ENCODE data around the gene DMWD.

The DMWD gene

GRCh38 chr19:45782162-45782691 lies 10.4 kb downstream of the DMWD start, which contains the start of gene DMPK:
DMPK (minus strand) TSS chr19:45782490; CDS start chr19:45782352, 138 bp downstream.
- DNase-seq (ENCODE audit: low spot score), result no peak
- in situ Hi-C loops (cut with MboI; ENCODE audit: low pct_unique_long_range_greater_than_20kb, low sequenced_read_pairs, unreplicated experiment), result no loop called here
- no peak for TF ChIP-seq CTCF (IDR thresholded peaks at IDR 0.05; ENCODE audit: extremely low read depth, insufficient read depth, missing control alignments)

- no peak for DNase-seq (ENCODE audit: low spot score)
- in situ Hi-C loops (cut with MboI; ENCODE audit: low pct_unique_long_range_greater_than_20kb, low sequenced_read_pairs, unreplicated experiment), result no loop called here
- TF ChIP-seq CTCF (IDR thresholded peaks at IDR 0.05; ENCODE audit: extremely low read depth, insufficient read depth, missing control alignments), result no peak
Measured at GRCh38 chr19:45781214-45782161, 11.2 kb downstream of the DMWD start.

- in situ Hi-C loops (cut with MboI; ENCODE audit: low pct_unique_long_range_greater_than_20kb, low sequenced_read_pairs, unreplicated experiment), result no loop called here
- TF ChIP-seq CTCF (IDR thresholded peaks at IDR 0.05; ENCODE audit: extremely low read depth, insufficient read depth, missing control alignments), result no peak
- no peak for DNase-seq (ENCODE audit: low spot score)
Measured at GRCh38 chr19:45780448-45781213, 12.0 kb downstream of the DMWD start.

- DNase-seq (ENCODE audit: low spot score), result no peak
- no peak for TF ChIP-seq CTCF (IDR thresholded peaks at IDR 0.05; ENCODE audit: extremely low read depth, insufficient read depth, missing control alignments)
- in situ Hi-C loops (cut with MboI; ENCODE audit: low pct_unique_long_range_greater_than_20kb, low sequenced_read_pairs, unreplicated experiment), result no loop called here
Measured at GRCh38 chr19:45780146-45780447, 12.5 kb downstream of the DMWD start.

- DNase-seq (ENCODE audit: low spot score), result peak; percentile 98
- TF ChIP-seq CTCF (IDR thresholded peaks at IDR 0.05; ENCODE audit: extremely low read depth, insufficient read depth, missing control alignments), result peak; percentile 76
- in situ Hi-C loops (cut with MboI; ENCODE audit: low pct_unique_long_range_greater_than_20kb, low sequenced_read_pairs, unreplicated experiment), result no loop called here
Measured at GRCh38 chr19:45779231-45780145, 13.2 kb downstream of the DMWD start.
